Activated CD8-positive, alpha-beta T cell treated with anti-CD3 and anti-CD28 coated beads for 36 hours (primary cell): ENCODE results near the gene FAT1. TPM values are rescaled to one million over a fixed set of nuclear protein-coding genes. Genes with fewer than 3 reads are reported as not detected.

Experiments
- ATAC-seq: fragments of 200-7000 bp; cut with Tn5 transposase; one replicate; pipeline ENCODE4 v1.10.0; 2021; ENCODE audit warnings: mild to moderate bottlenecking, moderate library complexity
- CTCF ChIA-PET: fragments of 350-600 bp; sonication (Branson Sonifier 250); formaldehyde crosslinking; loops from one replicate; lab custom pipeline; 2021; ENCODE audit warnings: antibody characterized with exemption; lab: Charles Lee
- POLR2A ChIA-PET: fragments of 350-600 bp; sonication (Branson Sonifier 250); formaldehyde crosslinking; loops from one replicate; lab custom pipeline; 2021; ENCODE audit warnings: antibody characterized with exemption; lab: Charles Lee
- DNase-seq: peaks from one replicate; pipeline ENCODE4 v3.0.0-alpha.2; 2020
- H3K27ac Mint-ChIP-seq: one replicate; pipeline ENCODE4 v1.8.0; 2021; ENCODE audit warnings: mild to moderate bottlenecking, mixed read lengths
- H3K27me3 Mint-ChIP-seq: one replicate; pipeline ENCODE4 v1.8.0; 2021; ENCODE audit warnings: mixed read lengths
- H3K36me3 Mint-ChIP-seq: one replicate; pipeline ENCODE4 v1.8.0; 2021; ENCODE audit warnings: low read depth, mixed read lengths
- H3K4me1 Mint-ChIP-seq: one replicate; pipeline ENCODE4 v1.8.0; 2021; ENCODE audit warnings: low read depth, mixed read lengths
- H3K4me3 Mint-ChIP-seq: one replicate; pipeline ENCODE4 v1.8.0; 2021; ENCODE audit warnings: mild to moderate bottlenecking, moderate library complexity, mixed read lengths
- H3K9me3 Mint-ChIP-seq: one replicate; pipeline ENCODE4 v1.8.0; 2021; ENCODE audit warnings: mixed read lengths
- CTCF ChIP-seq: fragments of 200-600 bp; IDR thresholded peaks from one replicate; pipeline ENCODE4 v1.8.0; 2022; ENCODE audit warnings: antibody characterized with exemption, mild to moderate bottlenecking
- intact Hi-C: fragments of 100-400 bp; cut with micrococcal nuclease; formaldehyde crosslinking; loops from one replicate; pipeline ENCODE4 v1.10.0; 2022
- total RNA-seq, 2 experiments: library from RNA; stranded (reverse); gene quantifications; one replicate each; pipeline ENCODE4 v1.2.3, GENCODE V29; 2021

Gene FAT1
- total RNA-seq, 2 experiments from 2014 or later, result not detected

GRCh38 chr4:186622788-186623464, 100.7 kb downstream of the FAT1 start:
- H3K27me3 Mint-ChIP-seq, result no peaks in the 10 kb centered on the region
- no peaks in the 10 kb centered on the region for H3K4me1 Mint-ChIP-seq
- DNase-seq (no peak), ATAC-seq (no peak)
- no peaks in the 10 kb centered on the region for H3K36me3 Mint-ChIP-seq
- intact Hi-C loops, result no loop called here
- ChIA-PET POLR2A (no interaction called here), CTCF (interaction anchor here (1.6 kb wide), 1 partner anchor 36 kb away, joined by 3 read pairs; no protein-coding TSS in a partner anchor)
- no peak overlapping the region for H3K27ac Mint-ChIP-seq
- no peak for TF ChIP-seq CTCF
- no peak overlapping the region for H3K4me3 Mint-ChIP-seq
- H3K9me3 Mint-ChIP-seq, result no peaks in the 10 kb centered on the region

- H3K27ac Mint-ChIP-seq, result no peak overlapping the region
- no peaks in the 10 kb centered on the region for H3K9me3 Mint-ChIP-seq
- ATAC-seq, result no peak
- no peak overlapping the region for H3K4me3 Mint-ChIP-seq
- no peaks in the 10 kb centered on the region for H3K36me3 Mint-ChIP-seq
- no peak for TF ChIP-seq CTCF
- no peaks in the 10 kb centered on the region for H3K4me1 Mint-ChIP-seq
- no peak for DNase-seq
- intact Hi-C loops, result no loop called here
- no peaks in the 10 kb centered on the region for H3K27me3 Mint-ChIP-seq
- POLR2A ChIA-PET, result no interaction called here
- CTCF ChIA-PET, result interaction anchor here (1.6 kb wide), 1 partner anchor 35 kb away, joined by 3 read pairs; no protein-coding TSS in a partner anchor
Observed at GRCh38 chr4:186621959-186622553, 101.6 kb downstream of the FAT1 start.

GRCh38 chr4:186619088-186619487, 104.6 kb downstream of the FAT1 start:
- DNase-seq, result no peak
- Mint-ChIP-seq H3K9me3 (no peaks in the 10 kb centered on the region), H3K4me3 (no peak overlapping the region), H3K36me3 (no peaks in the 10 kb centered on the region), H3K27me3 (no peaks in the 10 kb centered on the region), H3K27ac (no peak overlapping the region), H3K4me1 (no peaks in the 10 kb centered on the region)
- ChIA-PET CTCF (no interaction called here), POLR2A (no interaction called here)
- no peak for ATAC-seq
- TF ChIP-seq CTCF, result no peak
- intact Hi-C loops, result no loop called here

- H3K36me3 Mint-ChIP-seq, result no peaks in the 10 kb centered on the region
- TF ChIP-seq CTCF, result no peak
- DNase-seq (no peak), ATAC-seq (no peak)
- no peaks in the 10 kb centered on the region for H3K9me3 Mint-ChIP-seq
- CTCF ChIA-PET, result no interaction called here
- no peaks in the 10 kb centered on the region for H3K4me1 Mint-ChIP-seq
- POLR2A ChIA-PET, result no interaction called here
- H3K27me3 Mint-ChIP-seq, result no peaks in the 10 kb centered on the region
- no peak overlapping the region for H3K27ac Mint-ChIP-seq
- no peak overlapping the region for H3K4me3 Mint-ChIP-seq
- intact Hi-C loops, result no loop called here
Observed at GRCh38 chr4:186617921-186618320, 105.7 kb downstream of the FAT1 start.

- H3K27me3 Mint-ChIP-seq, result no peaks in the 10 kb centered on the region
- no peak overlapping the region for H3K27ac Mint-ChIP-seq
- intact Hi-C loops, result no loop called here
- ChIA-PET POLR2A (no interaction called here), CTCF (no interaction called here)
- H3K36me3 Mint-ChIP-seq, result no peaks in the 10 kb centered on the region
- H3K9me3 Mint-ChIP-seq, result peaks cover 4% of the 10 kb centered on the region
- TF ChIP-seq CTCF, result no peak
- H3K4me1 Mint-ChIP-seq, result no peaks in the 10 kb centered on the region
- DNase-seq (no peak), ATAC-seq (no peak)
- H3K4me3 Mint-ChIP-seq, result no peak overlapping the region
Observed at GRCh38 chr4:186607490-186607889, 116.2 kb downstream of the FAT1 start.
